Measurements from ENCODE around the gene SSR4.

GRCh38 chrX:153768311-153769157, 25.9 kb upstream of the SSR4 start:
- no peak for TF ChIP-seq CTCF (conservative IDR thresholded peaks at IDR 0.05 in 1 of 2, IDR thresholded peaks at IDR 0.05 in 1 of 2; ENCODE audit: low read depth in 1 of 2, low read length in 2 of 2)
- no peak for TF ChIP-seq EZH2 (IDR thresholded peaks at IDR 0.05; ENCODE audit: low read length, missing control alignments)

Data from fibroblast of lung (primary cell).